Mesenteric fat pad (tissue), 1 donor: ENCODE results near the gene BRMS1L. TPM values are rescaled to one million over a fixed set of nuclear protein-coding genes. Genes with fewer than 3 reads are reported as not detected.

Experiments
- DNase-seq: peaks from one replicate; pipeline ENCODE4 v3.0.0-alpha.2; 2020; ENCODE audit warnings: low spot score
- total RNA-seq: library from RNA; stranded (reverse); fragmentation: NEBNext Ultra II Directional; extraction: Animal tissue kit (Norgen Biotek cat#: 25700); gene quantifications from one replicate; pipeline ENCODE4 v1.2.1, GENCODE V29; 2021
- donor health status: DM: yes; HTN: yes; CAD: no.

Gene BRMS1L
- total RNA-seq, 1 donor from 2014 or later: 6.9 TPM

- no peak for DNase-seq
These were observed 89.6 kb downstream of the BRMS1L start for GRCh38 chr14:35915775-35916174.

Other genes with a start within 250 kb of the BRMS1L start
- gene RALGAPA1, start 17.0 kb upstream of the BRMS1L start, total RNA-seq: 50.7 TPM